HepG2 (cell line): Measurements from ENCODE around the gene TPX2. TPM values are rescaled to one million over a fixed set of nuclear protein-coding genes. Genes with fewer than 3 reads are reported as not detected.

Experiments used
- CSRNP1 ChIP-seq: sonication (generic); formaldehyde crosslinking; IDR thresholded peaks from 2 replicates; pipeline ENCODE4 v1.8.1; 2023; ENCODE audit warnings: mild to moderate bottlenecking, missing genetic modification reagents
- CSRNP2 ChIP-seq: sonication (generic); formaldehyde crosslinking; conservative IDR thresholded peaks from 2 replicates; pipeline ENCODE4 v1.8.0; 2022; ENCODE audit warnings: low read depth, missing genetic modification reagents
- DRAP1 ChIP-seq: IDR thresholded peaks from 2 replicates; pipeline ENCODE4 v1.6.1; 2016; ENCODE audit warnings: missing genetic modification reagents, missing compliant biosample characterization
- FOXO1 ChIP-seq: sonication (generic); formaldehyde crosslinking; IDR thresholded peaks from 2 replicates; pipeline ENCODE4 v1.4.0; 2020; ENCODE audit warnings: missing genetic modification reagents
- IKZF4 ChIP-seq: sonication (generic); formaldehyde crosslinking; IDR thresholded peaks from 2 replicates; pipeline ENCODE4 v1.5.1; 2020; ENCODE audit warnings: borderline replicate concordance, mild to moderate bottlenecking, low read depth, missing genetic modification reagents; ENCODE audit errors: not compliant biosample characterization
- KDM5B ChIP-seq: sonication (generic); formaldehyde crosslinking; IDR thresholded peaks from 2 replicates; pipeline ENCODE4 v1.4.0; 2020; ENCODE audit warnings: missing genetic modification reagents, mild to moderate bottlenecking, borderline replicate concordance
- SNAPC5 ChIP-seq: sonication (generic); formaldehyde crosslinking; IDR thresholded peaks from 2 replicates; pipeline ENCODE4 v1.8.1; 2023; ENCODE audit warnings: mild to moderate bottlenecking, missing genetic modification reagents, borderline replicate concordance
- TFDP1 ChIP-seq: IDR thresholded peaks from 2 replicates; pipeline ENCODE4 v1.6.1; 2016; ENCODE audit warnings: missing compliant biosample characterization, missing genetic modification reagents, borderline replicate concordance
- ZBTB7B ChIP-seq: sonication (generic); formaldehyde crosslinking; IDR thresholded peaks from 2 replicates; pipeline ENCODE4 v1.4.0; 2020; ENCODE audit warnings: missing genetic modification reagents
- ZFP82 ChIP-seq: sonication (generic); formaldehyde crosslinking; IDR thresholded peaks from 2 replicates; pipeline ENCODE4 v1.5.1; 2020; ENCODE audit warnings: mild to moderate bottlenecking, missing genetic modification reagents, borderline replicate concordance
- ZNF136 ChIP-seq: sonication (generic); formaldehyde crosslinking; IDR thresholded peaks from 2 replicates; pipeline ENCODE4 v1.8.1; 2022; ENCODE audit warnings: low read depth, mild to moderate bottlenecking, moderate library complexity, missing genetic modification reagents
- ZNF232 ChIP-seq: sonication (generic); formaldehyde crosslinking; IDR thresholded peaks from 2 replicates; pipeline ENCODE4 v1.4.0; 2020; ENCODE audit warnings: missing genetic modification reagents, borderline replicate concordance
- ZNF276 ChIP-seq: sonication (generic); formaldehyde crosslinking; IDR thresholded peaks from 2 replicates; pipeline ENCODE4 v1.4.0; 2020; ENCODE audit warnings: mild to moderate bottlenecking, low read depth, missing genetic modification reagents
- ZNF550 ChIP-seq: sonication (generic); formaldehyde crosslinking; IDR thresholded peaks from 2 replicates; pipeline ENCODE4 v1.4.0; 2020; ENCODE audit warnings: mild to moderate bottlenecking, missing genetic modification reagents, borderline replicate concordance
- ZNF564 ChIP-seq: sonication (generic); formaldehyde crosslinking; IDR thresholded peaks from 2 replicates; pipeline ENCODE4 v1.8.1; 2023; ENCODE audit warnings: mild to moderate bottlenecking, missing genetic modification reagents
- ZNF629 ChIP-seq: sonication (generic); formaldehyde crosslinking; conservative IDR thresholded peaks from 2 replicates; pipeline ENCODE4 v1.5.0; 2020; ENCODE audit warnings: missing genetic modification reagents
- ZNF773 ChIP-seq: sonication (generic); formaldehyde crosslinking; IDR thresholded peaks from 2 replicates; pipeline ENCODE4 v1.4.0; 2020; ENCODE audit warnings: missing genetic modification reagents, borderline replicate concordance
- ZNF777 ChIP-seq: sonication (generic); formaldehyde crosslinking; IDR thresholded peaks from 2 replicates; pipeline ENCODE4 v1.4.0; 2020; ENCODE audit warnings: missing genetic modification reagents
- ZNF781 ChIP-seq: sonication (generic); formaldehyde crosslinking; IDR thresholded peaks from 2 replicates; pipeline ENCODE4 v1.5.1; 2020; ENCODE audit warnings: borderline replicate concordance, mild to moderate bottlenecking, missing genetic modification reagents; ENCODE audit errors: not compliant biosample characterization
- ZNF839 ChIP-seq: sonication (generic); formaldehyde crosslinking; IDR thresholded peaks from 2 replicates; pipeline ENCODE4 v1.4.0; 2020; ENCODE audit warnings: missing genetic modification reagents, mild to moderate bottlenecking, borderline replicate concordance
- polyA plus RNA-seq, 8 experiments: library from polyadenylated mRNA; depleted of rRNA in 3 of 8; stranded (reverse) in 7 of 8; unstranded in 1 of 8; fragments of >200 nt; fragmentation: Illumina TruSeq in 4 of 8; extraction: Trizol in 4 of 8; gene quantifications; 2 replicates each; pipeline versions ENCODE4 v1.2.1 to v1.2.3, GENCODE V29; 2011 to 2016; ENCODE audit warnings: low read depth in 4 of 8, missing spikeins in 1 of 8, mixed read lengths in 1 of 8; ENCODE audit not compliant: insufficient read depth in 1 of 8
- total RNA-seq, 5 experiments: library from RNA; depleted of rRNA; stranded (reverse); fragments of >200 nt; fragmentation: Illumina TruSeq; extraction: Trizol; gene quantifications; 2 replicates each; pipeline ENCODE4 v1.2.3, GENCODE V29; 2016; ENCODE audit warnings: low read depth in 1 of 5

TPX2 gene
- total and polyA plus RNA-seq, 2 of the 13 experiments (the other 11 are each of a cell fraction or from before 2014, with no cell fraction given) = 34.3 to 124 TPM

GRCh38 chr20:31704225-31705119 is 34.6 kb upstream of the TPX2 start (continued):
- TF ChIP-seq ZNF564 (CRISPR knock-in tag) = peak; percentile 88
- peak; percentile 94 for TF ChIP-seq CSRNP1
- peak; percentile 75; the same call in 1 of the 2 replicates for TF ChIP-seq ZNF629 (CRISPR knock-in tag)
- no peak for TF ChIP-seq ZNF550 (CRISPR knock-in tag)
- TF ChIP-seq TFDP1 (CRISPR knock-in tag) = peak; percentile 81; the same call in 1 of the 2 replicates
- TF ChIP-seq ZNF232 (CRISPR knock-in tag) = peak; percentile 93
- peak; percentile 100 for TF ChIP-seq FOXO1 (CRISPR knock-in tag)
- no peak; the same call in 1 of the 2 replicates for TF ChIP-seq ZNF839 (CRISPR knock-in tag)
- TF ChIP-seq ZNF276 (CRISPR knock-in tag) = 0 out of 2 replicates have a peak, but pooled peaks have one; percentile 84
- TF ChIP-seq ZNF773 (CRISPR knock-in tag) = no peak
- peak; percentile 86 for TF ChIP-seq ZFP82
- peak; percentile 95 for TF ChIP-seq ZNF136 (CRISPR knock-in tag)
- TF ChIP-seq CSRNP2 (CRISPR knock-in tag) = no peak
- peak; percentile 86 for TF ChIP-seq ZNF781 (CRISPR knock-in tag)
- peak; percentile 90 for TF ChIP-seq DRAP1 (CRISPR knock-in tag)
- TF ChIP-seq ZBTB7B = peak; percentile 99
- peak; percentile 61 for TF ChIP-seq ZNF777
- TF ChIP-seq KDM5B = peak; percentile 17; the same call in 1 of the 2 replicates
- peak; percentile 29 for TF ChIP-seq IKZF4 (CRISPR knock-in tag)
- TF ChIP-seq SNAPC5 (CRISPR knock-in tag) = peak; percentile 43; the same call in 1 of the 2 replicates
